ENCODE measurements around the gene PUM1. TPM values are rescaled to one million over a fixed set of nuclear protein-coding genes. Genes with fewer than 3 reads are reported as not detected.

PUM1 gene
- total RNA-seq, 1 donor from 2014 or later = 42.4 TPM

DNA sequence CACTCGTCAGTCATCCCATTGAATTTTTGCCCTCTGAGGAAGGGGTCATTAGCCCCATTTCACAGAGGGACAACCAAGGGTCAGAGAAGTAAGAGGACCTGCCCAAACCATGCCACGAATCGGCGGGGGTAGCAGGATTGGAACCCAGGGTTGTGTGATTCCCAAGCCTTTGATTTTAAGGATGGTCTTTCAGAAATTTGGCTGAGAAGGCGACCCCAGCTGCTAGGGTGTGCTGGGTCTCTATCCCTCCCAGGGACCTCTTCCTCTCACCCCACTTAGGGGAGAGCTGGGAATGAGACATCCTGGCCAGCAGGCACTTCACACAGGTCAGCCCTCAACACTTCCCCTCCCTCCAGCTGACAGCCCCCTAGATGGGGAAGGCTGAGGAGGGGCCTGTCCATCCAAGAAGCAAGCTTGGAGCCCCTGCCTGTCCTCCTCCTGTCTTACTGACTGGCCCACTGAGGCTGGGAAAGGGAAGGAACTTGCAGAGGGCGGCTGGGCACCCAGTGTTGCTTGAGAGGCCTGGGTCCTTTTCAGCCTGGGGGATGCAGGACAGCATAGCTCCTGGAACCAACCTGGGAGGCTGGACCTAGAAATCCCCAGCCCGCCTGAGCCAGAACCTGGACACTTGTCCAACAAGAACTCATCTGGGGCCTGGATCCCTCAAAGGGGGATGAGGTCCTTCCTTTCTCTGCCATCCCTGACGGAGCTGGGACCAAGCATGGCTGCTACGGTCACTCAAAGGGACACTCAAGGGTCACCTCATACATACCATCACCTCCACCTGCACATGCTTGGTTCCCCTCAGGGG is 158.7 kb downstream of the PUM1 start:
- no peak for DNase-seq (ENCODE audit: low read depth)
- TF ChIP-seq CTCF (conservative IDR thresholded peaks at IDR 0.05; ENCODE audit: low read depth, low read length) = no peak
- H3K4me3 ChIP-seq (ENCODE audit: low read depth, low read length) = peak overlapping the region; percentile 64

GRCh38 chr1:30905916-30906620 is 159.4 kb downstream of the PUM1 start:
- H3K4me3 ChIP-seq (ENCODE audit: low read depth, low read length) = no peak overlapping the region
- DNase-seq (ENCODE audit: low read depth) = no peak
- TF ChIP-seq CTCF (conservative IDR thresholded peaks at IDR 0.05; ENCODE audit: low read depth, low read length) = no peak

- no peak for DNase-seq (ENCODE audit: low read depth)
- no peak for TF ChIP-seq CTCF (conservative IDR thresholded peaks at IDR 0.05; ENCODE audit: low read depth, low read length)
- no peak overlapping the region for H3K4me3 ChIP-seq (ENCODE audit: low read depth, low read length)
These were observed 160.1 kb downstream of the PUM1 start for GRCh38 chr1:30905403-30905802.

DNA sequence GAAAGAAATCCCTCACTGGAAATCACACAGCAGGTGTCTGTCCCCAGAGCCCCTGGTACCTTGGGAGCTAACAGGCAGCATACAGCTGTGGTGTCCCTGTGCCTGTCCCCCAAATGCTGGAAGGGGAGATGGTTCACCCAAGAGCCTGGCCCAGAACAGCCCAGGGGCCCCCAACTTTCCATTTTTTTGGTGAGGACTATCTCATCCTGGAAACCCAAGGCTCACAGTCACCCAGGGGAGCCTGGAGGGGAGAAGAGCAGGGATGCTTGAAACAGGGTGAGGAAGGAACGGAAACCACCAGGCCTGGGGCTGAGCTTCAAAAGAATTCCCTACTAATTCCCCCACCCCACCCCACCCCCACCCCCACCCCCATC is 160.6 kb downstream of the PUM1 start:
- no peak for DNase-seq (ENCODE audit: low read depth)
- no peak for TF ChIP-seq CTCF (conservative IDR thresholded peaks at IDR 0.05; ENCODE audit: low read depth, low read length)

DNA sequence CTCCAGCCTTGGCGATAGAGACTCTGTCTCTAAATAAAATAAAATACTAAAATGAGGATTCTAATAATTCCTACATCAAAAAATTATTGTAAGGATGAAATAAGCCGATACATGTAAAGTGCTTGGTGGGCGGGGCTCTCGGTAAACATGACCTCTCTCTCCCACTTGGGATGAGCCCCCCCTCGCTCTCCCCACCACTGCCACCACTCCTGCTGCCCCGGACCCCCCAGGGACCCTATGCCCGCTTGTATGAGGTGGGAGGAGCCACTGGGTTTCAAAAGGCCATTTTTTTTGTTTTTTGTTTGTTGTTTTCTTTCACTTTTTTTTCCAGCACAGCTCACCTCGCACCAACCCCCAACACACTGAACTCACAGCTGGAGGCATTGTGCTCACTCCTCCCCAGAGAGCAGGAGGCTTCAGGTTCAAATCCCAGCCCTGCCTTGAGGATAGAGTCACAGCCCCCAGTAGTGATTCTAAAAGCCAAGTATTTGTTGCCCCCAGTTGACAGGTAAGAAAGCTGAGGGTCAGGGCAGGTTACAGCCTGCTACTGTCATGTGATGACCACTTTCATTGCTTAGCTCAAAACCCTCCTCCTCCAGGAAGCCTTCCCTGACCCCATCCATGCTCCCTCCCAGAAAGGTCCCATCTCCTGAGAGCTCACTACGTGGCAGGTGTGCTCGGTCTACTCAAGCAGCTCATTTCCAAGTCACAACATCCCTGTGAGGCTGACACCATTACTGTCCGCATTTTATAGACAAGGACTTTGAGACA is 161.1 kb downstream of the PUM1 start:
- no peak for DNase-seq (ENCODE audit: low read depth)
- no peak overlapping the region for H3K4me3 ChIP-seq (ENCODE audit: low read depth, low read length)
- no peak for TF ChIP-seq CTCF (conservative IDR thresholded peaks at IDR 0.05; ENCODE audit: low read depth, low read length)

More for the DNA sequence above, 160.6 kb downstream of the PUM1 start:
- H3K4me3 ChIP-seq (ENCODE audit: low read depth, low read length) = no peak overlapping the region

DNA sequence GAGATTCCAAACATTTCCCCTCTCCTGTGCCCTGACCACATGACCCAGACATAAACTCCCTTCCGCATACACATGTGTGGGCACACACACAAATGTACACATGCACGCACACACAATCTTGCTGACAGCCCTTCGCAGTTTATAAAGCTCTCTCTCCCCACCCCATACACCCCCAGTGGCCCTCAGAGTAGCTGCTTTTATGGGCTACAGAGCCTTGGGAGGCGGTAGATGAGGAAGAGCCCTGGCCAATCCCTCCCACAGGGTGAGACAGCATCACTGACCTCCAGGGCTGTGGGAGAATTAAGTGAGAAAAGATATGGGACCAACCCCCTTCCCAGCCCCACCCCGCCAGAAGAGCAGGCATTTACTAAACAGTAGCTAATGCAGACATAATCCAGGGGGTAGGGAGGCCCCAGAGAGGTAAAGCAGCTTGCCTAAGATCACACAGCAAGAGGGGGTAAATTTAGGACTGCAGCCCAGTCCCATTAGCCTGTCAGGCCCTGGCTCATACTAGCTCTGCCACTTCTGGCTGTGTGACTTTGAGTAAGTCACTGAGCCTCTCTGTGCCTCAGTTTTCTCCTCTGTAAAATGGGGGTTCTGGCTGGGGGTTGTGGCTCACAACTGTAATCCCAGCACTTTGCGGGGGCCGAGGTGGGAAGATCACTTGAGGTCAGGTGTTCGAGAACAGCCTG is 162.0 kb downstream of the PUM1 start:
- H3K4me3 ChIP-seq (ENCODE audit: low read depth, low read length) = no peak overlapping the region
- TF ChIP-seq CTCF (conservative IDR thresholded peaks at IDR 0.05; ENCODE audit: low read depth, low read length) = no peak
- DNase-seq (ENCODE audit: low read depth) = no peak
